MCF 10A (cell line): Measurements from ENCODE around the gene CENPE. TPM values are rescaled to one million over a fixed set of nuclear protein-coding genes. Genes with fewer than 3 reads are reported as not detected.

ENCODE experiments used
- BruUV-seq: library from RNA; stranded (reverse); fragments of 400-500 nt; replicated peaks from 2 replicates; lab custom pipeline; 2021; lab: Mats Ljungman, UMichigan
- CTCF ChIA-PET: fragments of 300-600 bp; sonication (Branson Sonifier 250); formaldehyde crosslinking; extraction: SDS; loops from one replicate; lab custom pipeline; 2021; ENCODE audit warnings: antibody characterized with exemption, inconsistent platforms; lab: Yijun Ruan, JAX
- POLR2A ChIA-PET: fragments of 300-600, 350-650 bp; sonication (Branson Sonifier 250); formaldehyde crosslinking; extraction: SDS; loops from one replicate; lab custom pipeline; 2020; ENCODE audit warnings: antibody characterized with exemption, inconsistent platforms; lab: Yijun Ruan, JAX
- DNase-seq: peaks from one replicate; pipeline ENCODE4 v3.0.0-alpha.2; 2018; ENCODE audit not compliant: unreplicated experiment
- H3K27ac Mint-ChIP-seq: one replicate; pipeline ENCODE4 v1.8.0; 2022; ENCODE audit warnings: mild to moderate bottlenecking, low read depth, mixed read lengths; ENCODE audit not compliant: unreplicated experiment
- H3K27me3 Mint-ChIP-seq: one replicate; pipeline ENCODE4 v1.8.0; 2022; ENCODE audit warnings: mixed read lengths; ENCODE audit not compliant: insufficient read depth, unreplicated experiment
- H3K36me3 Mint-ChIP-seq: one replicate; pipeline ENCODE4 v1.8.0; 2022; ENCODE audit warnings: mild to moderate bottlenecking, moderate library complexity, mixed read lengths; ENCODE audit not compliant: insufficient read depth, unreplicated experiment
- H3K4me1 Mint-ChIP-seq: one replicate; pipeline ENCODE4 v1.8.0; 2022; ENCODE audit warnings: mixed read lengths; ENCODE audit not compliant: insufficient read depth, unreplicated experiment
- H3K4me3 Mint-ChIP-seq: one replicate; pipeline ENCODE4 v1.8.0; 2022; ENCODE audit warnings: mild to moderate bottlenecking, moderate library complexity, mixed read lengths; ENCODE audit not compliant: unreplicated experiment
- H3K9me3 Mint-ChIP-seq: one replicate; pipeline ENCODE4 v1.8.0; 2022; ENCODE audit warnings: mixed read lengths; ENCODE audit not compliant: unreplicated experiment
- intact Hi-C: fragments of 100-400 bp; cut with micrococcal nuclease; formaldehyde crosslinking; loops from 2 replicates; pipeline ENCODE4 v1.14.1; 2022
- total RNA-seq: library from RNA; stranded (reverse); gene quantifications from 2 replicates; pipeline ENCODE4 v1.2.3, GENCODE V29; 2022
- TF ChIP-seq, protein P1 (sequence below): fragments of 200-600 bp; IDR thresholded peaks from one replicate; pipeline ENCODE4 v1.8.0; 2022; ENCODE audit warnings: antibody characterized with exemption, mild to moderate bottlenecking; ENCODE audit not compliant: unreplicated experiment

The CENPE gene
- total RNA-seq, 1 experiment from 2014 or later: 32.4 TPM

DNA sequence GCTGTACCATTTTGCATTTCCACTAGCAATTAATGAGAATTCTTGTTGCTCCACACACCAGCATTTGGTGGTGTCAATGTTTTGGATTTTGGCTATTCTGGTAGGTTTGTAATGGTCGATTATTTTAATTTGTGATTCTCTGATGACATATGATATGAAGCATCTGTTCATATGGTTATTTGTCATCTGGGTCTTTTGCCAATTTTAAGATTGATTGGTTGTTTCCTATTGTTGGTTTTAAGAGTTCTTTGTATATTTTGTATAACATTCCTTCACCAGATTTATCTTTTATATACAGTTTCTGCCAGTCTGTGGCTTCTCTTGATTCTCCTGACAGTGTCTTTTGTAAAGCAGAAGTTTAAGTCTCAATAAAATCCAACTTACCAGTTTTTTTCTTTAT is 80.0 kb downstream of the CENPE start:
- no peaks in the 10 kb centered on the region for H3K9me3 Mint-ChIP-seq
- no TSS peak for BruUV-seq
- no peaks in the 10 kb centered on the region for H3K27me3 Mint-ChIP-seq
- no peak overlapping the region for H3K27ac Mint-ChIP-seq
- no peak for DNase-seq
- intact Hi-C loops: no loop called here
- no peaks in the 10 kb centered on the region for H3K4me1 Mint-ChIP-seq
- POLR2A ChIA-PET: no interaction called here
- H3K4me3 Mint-ChIP-seq: no peak overlapping the region
- H3K36me3 Mint-ChIP-seq: peaks cover 13% of the 10 kb centered on the region
- CTCF ChIA-PET: no interaction called here
- TF ChIP-seq, protein P1, sequence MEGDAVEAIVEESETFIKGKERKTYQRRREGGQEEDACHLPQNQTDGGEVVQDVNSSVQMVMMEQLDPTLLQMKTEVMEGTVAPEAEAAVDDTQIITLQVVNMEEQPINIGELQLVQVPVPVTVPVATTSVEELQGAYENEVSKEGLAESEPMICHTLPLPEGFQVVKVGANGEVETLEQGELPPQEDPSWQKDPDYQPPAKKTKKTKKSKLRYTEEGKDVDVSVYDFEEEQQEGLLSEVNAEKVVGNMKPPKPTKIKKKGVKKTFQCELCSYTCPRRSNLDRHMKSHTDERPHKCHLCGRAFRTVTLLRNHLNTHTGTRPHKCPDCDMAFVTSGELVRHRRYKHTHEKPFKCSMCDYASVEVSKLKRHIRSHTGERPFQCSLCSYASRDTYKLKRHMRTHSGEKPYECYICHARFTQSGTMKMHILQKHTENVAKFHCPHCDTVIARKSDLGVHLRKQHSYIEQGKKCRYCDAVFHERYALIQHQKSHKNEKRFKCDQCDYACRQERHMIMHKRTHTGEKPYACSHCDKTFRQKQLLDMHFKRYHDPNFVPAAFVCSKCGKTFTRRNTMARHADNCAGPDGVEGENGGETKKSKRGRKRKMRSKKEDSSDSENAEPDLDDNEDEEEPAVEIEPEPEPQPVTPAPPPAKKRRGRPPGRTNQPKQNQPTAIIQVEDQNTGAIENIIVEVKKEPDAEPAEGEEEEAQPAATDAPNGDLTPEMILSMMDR: no peak

GRCh38 chr4:103111598-103111997 is 86.5 kb downstream of the CENPE start:
- BruUV-seq: no TSS peak
- TF ChIP-seq, protein P1: no peak
- Mint-ChIP-seq H3K9me3 (no peaks in the 10 kb centered on the region), H3K36me3 (peaks cover 5% of the 10 kb centered on the region), H3K27ac (no peak overlapping the region), H3K4me3 (no peak overlapping the region), H3K27me3 (no peaks in the 10 kb centered on the region), H3K4me1 (no peaks in the 10 kb centered on the region)
- ChIA-PET POLR2A (interaction anchor here (0.9 to 2.1 kb wide), 2 partner anchors 11 to 12 kb away, joined by 3 to 10 read pairs; partner anchors contain the start of gene BDH2), CTCF (no interaction called here)
- no peak for DNase-seq
- intact Hi-C loops: no loop called here

- Mint-ChIP-seq H3K9me3 (no peaks in the 10 kb centered on the region), H3K4me1 (no peaks in the 10 kb centered on the region), H3K36me3 (peaks cover 9% of the 10 kb centered on the region), H3K27ac (no peak overlapping the region), H3K4me3 (no peak overlapping the region), H3K27me3 (no peaks in the 10 kb centered on the region)
- intact Hi-C loops: no loop called here
- no TSS peak for BruUV-seq
- no peak for DNase-seq
- POLR2A ChIA-PET: interaction anchor here (2.0 kb wide), 1 partner anchor 8 kb away, joined by 10 read pairs; the partner anchor contains the start of gene BDH2
- CTCF ChIA-PET: interaction anchor here (0.7 to 1.1 kb wide), 3 partner anchors 8 to 241 kb away, joined by 3 to 5 read pairs (median 4); partner anchors contain the start of gene BDH2
- TF ChIP-seq, protein P1: no peak
Observed at GRCh38 chr4:103108542-103108941, 89.6 kb downstream of the CENPE start.

- no peak for DNase-seq
- H3K36me3 Mint-ChIP-seq: peaks cover 9% of the 10 kb centered on the region
- intact Hi-C loops: no loop called here
- H3K27ac Mint-ChIP-seq: no peak overlapping the region
- TF ChIP-seq, protein P1: no peak
- no peaks in the 10 kb centered on the region for H3K27me3 Mint-ChIP-seq
- H3K4me1 Mint-ChIP-seq: no peaks in the 10 kb centered on the region
- H3K9me3 Mint-ChIP-seq: no peaks in the 10 kb centered on the region
- ChIA-PET POLR2A (interaction anchor here (1.1 kb wide), 1 partner anchor 345 kb away, joined by 3 read pairs; the partner anchor contains the start of gene MANBA), CTCF (no interaction called here)
- H3K4me3 Mint-ChIP-seq: no peak overlapping the region
- no TSS peak for BruUV-seq
Observed at GRCh38 chr4:103105558-103106356, 92.4 kb downstream of the CENPE start.
